ENCODE measurements around the gene MRPS6.

GRCh38 chr21:34034369-34035014 is 38.9 kb upstream of the MRPS6 start:
- TF ChIP-seq POLR2A (IDR thresholded peaks at IDR 0.05) (no peak), CTCF (IDR thresholded peaks at IDR 0.05) (no peak)

All from suprapubic skin (tissue), 3 donors.